DMS 273 (cell line): Measurements from ENCODE around the gene SFXN3.
A peak's percentile ranks its signal among the peaks of the same experiment; 100 is the strongest.

Source experiments
- DNase-seq: peaks from one replicate; lab custom pipeline; 2025; ENCODE audit not compliant: unreplicated experiment; lab: John Stamatoyannopoulos, UW

Gene SFXN3

DNA sequence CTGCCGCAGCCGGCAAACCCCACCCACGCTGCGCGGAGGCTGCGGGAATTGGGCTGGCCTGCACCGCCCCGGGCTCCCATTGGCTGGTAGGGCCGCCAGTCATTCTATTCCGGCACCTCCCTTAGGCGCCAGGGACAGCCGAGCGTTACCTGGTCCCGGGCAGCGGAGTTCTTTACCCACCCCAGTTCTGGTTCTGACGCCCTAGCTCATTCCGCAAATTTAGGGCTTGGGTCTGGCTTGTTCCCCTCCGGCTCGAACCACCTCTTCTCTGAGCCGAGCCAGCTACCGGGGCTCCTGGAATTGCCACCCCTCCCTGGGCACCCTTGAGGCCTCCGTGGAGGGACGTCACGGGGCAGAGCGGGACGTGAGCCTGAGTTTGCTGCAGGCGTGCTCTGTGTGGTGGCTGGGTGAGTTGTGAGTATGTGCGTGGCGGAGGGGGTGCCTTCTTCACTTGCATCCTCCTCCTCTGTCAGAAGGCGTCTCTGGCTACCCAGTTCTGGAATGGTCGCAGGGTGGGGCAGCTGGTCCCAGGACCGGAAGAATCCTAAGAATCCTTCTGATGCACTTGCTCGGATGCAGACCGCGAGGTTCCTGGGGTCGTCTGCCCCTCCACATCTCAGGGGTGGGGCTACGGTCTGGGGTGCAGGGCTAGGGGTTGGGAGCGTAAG lies at the start of gene SFXN3, which contains the start of gene PDZD7:
Gene SFXN3, plus strand, starts transcription at position 107 of the 668 bp plus-strand sequence. CDS start 3,461 bp downstream, outside the sequence.
Gene PDZD7, minus strand, starts transcription at position 2 of the 668 bp plus-strand sequence. CDS start 910 bp downstream, outside the sequence.
- DNase-seq: peak; percentile 93

DNA sequence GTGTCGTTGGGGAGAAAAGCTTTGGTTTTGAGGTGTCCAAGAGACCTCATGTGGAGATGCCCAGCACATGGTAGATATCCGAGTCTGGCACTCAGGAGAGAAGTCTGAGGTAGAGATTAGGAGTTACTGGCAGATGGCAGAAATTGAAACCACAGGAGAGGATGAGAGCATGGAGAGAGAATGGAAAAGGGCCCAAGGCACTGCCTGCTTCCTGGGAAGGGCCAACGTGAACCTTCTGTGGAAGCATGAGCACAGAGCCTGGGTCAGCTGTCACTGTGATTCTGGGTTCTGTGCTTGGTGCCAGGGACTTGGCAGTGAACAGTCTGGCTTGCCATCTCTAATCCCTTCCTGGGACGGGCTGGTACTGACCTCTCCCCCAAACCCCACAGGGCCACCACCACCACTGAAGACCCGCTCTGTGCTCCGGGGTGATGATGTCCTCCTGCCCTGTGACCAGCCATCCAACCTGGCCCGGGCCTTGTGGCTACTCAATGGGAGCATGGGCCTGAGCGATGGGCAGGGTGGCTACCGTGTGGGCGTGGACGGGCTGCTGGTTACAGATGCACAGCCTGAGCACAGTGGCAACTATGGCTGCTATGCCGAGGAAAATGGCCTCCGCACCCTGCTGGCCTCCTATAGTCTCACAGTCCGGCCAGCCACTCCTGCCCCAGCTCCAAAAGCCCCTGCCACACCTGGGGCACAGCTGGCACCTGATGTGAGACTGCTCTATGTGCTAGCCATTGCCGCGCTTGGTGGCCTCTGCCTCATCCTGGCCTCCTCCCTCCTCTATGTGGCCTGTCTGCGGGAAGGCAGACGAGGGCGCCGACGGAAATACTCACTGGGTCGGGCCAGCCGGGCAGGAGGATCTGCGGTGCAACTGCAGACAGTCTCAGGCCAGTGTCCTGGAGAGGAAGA lies 47.9 kb upstream of the SFXN3 start:
- peak; percentile 50 for DNase-seq

GRCh38 chr10:100983868-100984671 lies 47.0 kb upstream of the SFXN3 start:
- DNase-seq: no peak

DNA sequence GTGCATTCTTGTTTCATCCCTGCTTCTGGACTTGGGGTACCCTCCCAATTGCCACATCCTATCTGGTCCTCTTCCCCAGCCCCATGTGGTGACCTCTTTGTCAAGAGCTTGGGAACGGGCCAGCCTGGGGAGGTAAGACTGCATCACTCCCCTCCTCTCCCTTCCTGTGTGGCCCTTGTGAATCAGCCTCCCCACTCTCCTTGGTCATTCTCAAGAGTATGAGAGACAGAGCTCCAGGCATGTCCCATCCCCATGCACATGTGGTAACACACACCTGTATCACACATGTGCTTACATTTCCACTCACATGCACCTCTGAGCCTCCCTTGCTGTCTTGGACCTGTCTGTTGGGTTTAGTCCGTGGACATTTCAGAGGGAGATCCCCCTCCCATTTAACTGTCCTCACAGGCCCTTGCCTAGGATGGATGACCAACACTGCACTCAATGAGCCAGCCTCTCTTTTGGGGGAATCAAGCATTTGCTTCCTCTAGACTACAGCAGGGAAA lies 46.3 kb upstream of the SFXN3 start:
- DNase-seq: no peak

GRCh38 chr10:100985336-100985735 lies 45.7 kb upstream of the SFXN3 start:
- no peak for DNase-seq

DNA sequence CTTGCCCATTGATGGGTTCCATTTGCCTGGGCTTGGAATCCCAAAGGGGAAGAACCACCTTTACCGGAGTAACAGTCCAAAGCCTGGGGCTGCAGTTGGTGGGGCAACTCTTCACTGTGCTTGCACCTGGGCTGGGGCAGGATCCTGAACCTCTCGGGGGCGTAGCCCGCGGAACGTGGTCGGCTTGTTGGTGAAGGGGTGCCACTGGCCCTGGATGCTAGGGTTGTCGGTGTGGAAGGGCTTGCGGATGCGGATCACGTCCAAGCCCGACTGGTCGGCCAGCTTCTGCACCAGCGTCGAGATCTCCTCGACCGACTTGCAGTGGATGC lies 44.4 kb upstream of the SFXN3 start:
- DNase-seq: no peak

DNA sequence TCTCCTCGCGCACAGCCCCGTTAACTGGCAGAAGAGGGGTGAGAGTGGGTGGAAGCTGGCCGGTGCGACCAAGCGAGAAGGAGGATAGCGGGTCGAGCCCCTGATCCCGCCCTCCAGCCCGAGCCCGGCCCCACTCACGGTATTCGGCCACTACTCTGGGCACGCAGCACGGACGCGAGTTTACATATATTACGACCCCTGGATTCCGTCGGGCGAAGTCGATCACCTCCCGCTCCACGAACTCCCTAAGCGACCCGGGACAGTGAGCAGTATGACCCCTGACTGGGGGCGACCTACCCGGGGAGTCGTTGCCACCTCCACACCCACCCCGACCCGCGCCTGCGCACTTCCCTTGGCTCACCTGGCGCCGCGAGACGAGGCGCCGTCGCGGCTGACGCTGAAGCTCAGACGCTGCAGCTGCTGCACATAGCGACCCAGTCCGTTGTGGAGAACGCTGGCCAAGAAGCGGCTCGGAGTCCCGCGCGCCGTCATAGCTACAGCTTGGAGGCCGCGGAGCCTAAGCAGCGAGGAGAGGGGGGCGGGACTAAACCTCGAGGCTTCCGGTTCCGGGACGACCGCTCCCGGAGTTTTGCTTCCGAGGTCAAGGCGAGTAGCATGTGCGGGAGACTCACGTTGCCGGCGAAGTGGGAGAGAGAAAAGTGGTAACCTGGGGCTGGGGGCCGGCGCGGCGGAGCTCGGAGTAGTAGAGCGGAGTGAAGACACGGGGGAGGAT lies 43.9 kb upstream of the SFXN3 start, which contains the start of the genes MRPL43 and TWNK:
Gene MRPL43, minus strand, starts transcription at position 546 of the 733 bp plus-strand sequence. Its CDS starts 54 bp downstream, at position 492.
Gene TWNK, plus strand, starts transcription at position 592 of the 733 bp plus-strand sequence. CDS start 668 bp downstream, outside the sequence.
- DNase-seq: peak; percentile 86

GRCh38 chr10:100987685-100988049 lies 43.4 kb upstream of the SFXN3 start:
- DNase-seq: no peak

- no peak for DNase-seq
Measured at GRCh38 chr10:100988166-100988565, 42.9 kb upstream of the SFXN3 start.

- DNase-seq: no peak
Measured at GRCh38 chr10:100989088-100989487, 41.9 kb upstream of the SFXN3 start.

- peak; percentile 58 for DNase-seq
Measured at GRCh38 chr10:100993986-100994708, 36.9 kb upstream of the SFXN3 start.

- no peak for DNase-seq
Measured at GRCh38 chr10:100995181-100995580, 35.9 kb upstream of the SFXN3 start.

DNA sequence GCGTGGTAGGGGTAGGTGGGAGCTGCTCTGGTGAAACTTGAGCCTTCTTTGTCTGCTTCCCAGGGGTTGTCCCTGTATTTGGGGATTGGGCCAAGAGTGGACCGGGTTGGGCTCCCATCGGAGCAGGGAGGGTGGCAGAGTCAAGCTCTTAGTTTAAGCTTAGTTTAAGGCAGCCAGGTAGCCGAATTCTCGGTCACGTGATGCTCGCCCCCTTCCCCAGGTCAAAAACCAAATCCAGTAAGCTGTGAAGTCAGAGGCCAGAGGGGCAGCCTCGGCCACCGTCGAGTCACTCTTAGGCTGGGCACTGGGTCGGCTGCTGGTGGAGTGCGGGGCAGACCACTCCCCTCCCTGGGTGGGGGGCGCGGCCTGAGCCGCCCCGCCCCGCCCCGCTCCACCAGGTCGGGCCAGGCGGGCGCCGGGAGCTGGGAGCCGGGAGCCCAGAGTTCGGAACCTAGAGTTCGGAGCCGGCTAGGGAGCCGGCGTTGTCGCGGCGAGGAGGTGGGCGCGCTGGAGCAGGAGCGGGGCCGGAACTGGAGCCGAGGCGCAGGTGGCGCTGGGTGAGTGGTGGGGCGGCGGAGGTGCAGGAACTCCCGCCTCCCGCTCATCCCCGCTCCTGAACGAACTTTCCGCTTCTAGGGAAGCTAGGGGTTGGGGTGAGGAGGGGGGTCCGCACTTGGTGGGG lies 34.2 kb upstream of the SFXN3 start:
- peak; percentile 62 for DNase-seq

DNA sequence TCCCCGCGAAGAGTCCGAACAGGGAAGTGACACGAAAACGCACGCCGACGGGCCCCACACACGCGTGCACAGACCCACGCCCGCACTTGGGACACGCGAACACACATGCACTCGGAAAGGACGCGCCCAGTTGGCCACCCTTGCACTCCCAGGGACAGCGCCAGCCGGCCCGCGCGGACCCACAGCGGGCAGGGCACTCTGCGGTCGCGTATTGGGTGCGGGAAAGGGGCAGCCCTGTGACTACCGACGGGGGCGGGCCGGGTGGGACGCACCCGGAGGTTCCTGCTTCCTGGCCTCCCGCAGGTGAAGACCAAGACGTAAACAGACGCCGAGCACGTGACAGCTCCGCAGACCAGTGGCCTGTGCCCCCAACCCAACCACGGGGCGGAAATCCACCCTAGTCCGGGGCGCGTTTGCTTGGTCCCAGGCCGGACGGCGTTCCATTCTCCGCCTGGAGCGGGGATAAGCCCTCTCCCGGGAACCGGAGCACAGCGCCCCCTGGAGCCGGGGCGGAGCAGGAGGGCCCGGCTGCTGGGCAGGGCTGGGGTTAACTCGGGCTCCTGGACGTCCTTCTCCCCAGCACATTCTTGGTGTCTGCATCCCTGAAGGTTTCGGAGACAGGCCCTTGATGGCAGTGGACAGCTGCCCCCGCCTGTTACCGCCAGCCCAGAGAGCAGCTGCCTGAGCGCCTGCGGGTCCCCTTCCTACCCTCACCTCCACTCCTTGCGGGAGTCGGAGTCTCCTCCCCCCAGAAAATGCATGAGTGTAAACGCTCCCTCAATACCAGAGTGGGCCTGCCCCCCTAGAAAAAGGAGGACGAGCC lies 33.5 kb upstream of the SFXN3 start:
- peak; percentile 87 for DNase-seq

DNA sequence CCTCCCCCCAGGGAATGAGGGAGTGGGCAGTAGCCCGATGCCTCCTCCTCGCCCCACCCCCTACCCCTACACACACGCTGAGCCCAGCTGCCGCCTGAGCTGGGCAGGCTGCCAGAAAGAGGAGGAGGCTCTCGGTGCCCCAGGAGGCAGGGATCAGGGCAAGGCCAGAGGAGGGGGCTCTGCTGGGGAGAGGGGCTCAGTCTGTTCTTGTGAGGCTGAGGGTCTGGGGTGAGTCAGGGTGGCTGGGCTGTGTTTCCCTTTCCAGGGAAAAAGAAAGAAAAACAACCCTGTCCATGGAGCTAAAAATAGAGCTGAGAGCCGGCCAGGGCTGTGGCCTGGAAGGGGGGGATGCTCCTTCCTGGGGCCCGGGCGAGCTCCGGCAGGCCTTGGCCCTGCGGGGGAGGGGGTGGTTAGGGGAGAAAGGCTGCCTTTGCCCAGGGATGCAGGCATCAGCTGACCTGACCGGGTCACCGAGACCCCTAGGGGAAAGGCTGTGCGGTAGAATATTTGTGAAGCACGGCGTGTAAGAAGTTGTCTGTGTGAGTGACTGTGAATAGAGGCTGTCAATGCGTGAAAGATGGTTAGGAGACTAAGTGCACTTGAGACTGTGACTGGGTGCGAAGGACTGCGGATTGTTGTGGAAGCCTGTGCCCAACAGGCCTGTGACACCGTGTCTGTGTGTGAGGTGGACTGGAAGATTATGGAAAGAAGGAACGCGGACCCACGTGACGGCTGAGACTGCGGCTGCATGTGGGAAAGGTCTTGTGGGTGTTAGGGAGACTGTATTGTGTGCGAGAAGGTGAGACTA lies 32.6 kb upstream of the SFXN3 start:
- DNase-seq: peak; percentile 95

DNA sequence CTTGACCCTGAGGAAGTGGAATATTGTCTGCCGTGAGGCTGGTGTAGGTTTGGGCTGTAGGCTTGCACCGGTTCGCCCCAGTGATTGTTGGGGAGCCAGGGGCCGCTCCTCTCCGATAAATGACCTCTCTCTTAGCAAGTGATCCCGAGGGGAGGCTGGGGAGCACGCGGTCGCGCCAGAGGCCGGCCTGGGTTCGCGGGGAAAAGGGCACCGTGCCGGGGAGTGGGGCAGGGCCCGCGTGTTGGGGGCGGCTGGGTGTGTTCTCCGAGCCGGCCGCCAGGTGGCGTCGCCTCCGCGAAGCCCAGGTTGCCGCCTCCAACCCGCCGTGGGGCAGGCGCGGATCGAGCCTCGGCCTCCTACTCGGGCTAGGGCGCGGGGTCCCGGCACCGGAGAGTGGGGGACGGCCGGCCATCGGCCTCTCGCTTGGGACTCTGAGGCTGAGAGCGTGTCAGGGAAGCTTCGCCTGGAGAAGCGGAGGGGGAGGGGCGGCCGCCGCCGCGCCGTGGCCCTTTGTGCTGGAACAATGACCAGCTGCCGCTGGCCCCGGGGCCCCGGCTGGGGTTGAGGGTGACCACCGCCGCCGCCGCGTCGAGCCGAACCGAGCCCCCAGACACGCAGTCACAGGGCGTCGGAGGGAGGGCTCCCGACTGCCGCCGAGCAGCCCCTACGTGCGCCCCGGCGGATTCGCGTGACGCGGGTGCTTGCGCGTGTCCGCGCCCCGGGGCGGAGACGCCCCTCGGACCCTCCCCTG lies 31.9 kb upstream of the SFXN3 start:
- peak; percentile 77 for DNase-seq

- no peak for DNase-seq
Measured at GRCh38 chr10:100999742-101000126, 31.3 kb upstream of the SFXN3 start, which contains the start of gene LZTS2. Gene LZTS2 (plus strand): TSS chr10:100999808. CDS start chr10:101002539, 2,731 bp downstream.
